ENCODE results near the gene TTLL11. TPM values are rescaled to one million over a fixed set of nuclear protein-coding genes. Genes with fewer than 3 reads are reported as not detected.

Gene TTLL11
- total and polyA plus RNA-seq, 2 experiments from 2014 or later = 5.1 to 6.3 TPM

DNA sequence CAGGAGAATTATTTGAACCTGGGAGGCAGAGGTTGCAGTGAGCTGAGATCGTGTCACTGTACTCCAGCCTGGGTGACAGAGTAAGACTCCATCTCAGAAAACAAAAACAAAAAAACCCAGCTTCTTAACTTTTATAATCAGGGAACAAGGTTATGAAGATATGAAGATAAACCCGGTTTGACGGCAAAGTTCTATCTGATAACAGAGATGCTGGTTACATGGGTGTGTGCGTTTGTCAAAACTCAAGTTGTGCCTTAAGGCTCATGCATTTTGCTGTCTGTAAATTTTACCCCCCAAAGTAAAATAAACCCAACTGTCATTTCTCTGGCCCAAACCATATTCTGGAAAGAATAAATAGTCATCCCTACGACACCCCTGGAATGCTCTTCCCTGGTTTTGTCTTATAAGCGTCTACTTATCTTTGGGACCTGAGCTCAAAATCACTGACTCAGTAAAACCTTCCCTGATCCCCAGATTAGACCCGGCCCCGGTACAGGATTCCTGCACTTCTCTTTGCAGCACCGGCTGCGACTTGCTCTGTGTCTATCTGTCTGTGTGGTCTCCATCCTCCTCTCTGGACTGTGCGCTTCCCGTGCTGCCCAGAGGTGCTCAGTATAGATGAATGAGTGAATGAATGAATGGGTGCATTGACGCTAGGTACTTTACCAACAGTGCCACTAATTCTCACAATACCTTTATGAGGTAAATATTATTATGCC, 269.5 kb downstream of the TTLL11 start:
- 97 to 98% methylated on average over 13 of the region's 13 CpGs for WGBS, 2 experiments (ENCODE audit: low coverage in 1 of 2, low lambda C conversion rate in 2 of 2, missing lambda C conversion rate in 2 of 2)

DNA sequence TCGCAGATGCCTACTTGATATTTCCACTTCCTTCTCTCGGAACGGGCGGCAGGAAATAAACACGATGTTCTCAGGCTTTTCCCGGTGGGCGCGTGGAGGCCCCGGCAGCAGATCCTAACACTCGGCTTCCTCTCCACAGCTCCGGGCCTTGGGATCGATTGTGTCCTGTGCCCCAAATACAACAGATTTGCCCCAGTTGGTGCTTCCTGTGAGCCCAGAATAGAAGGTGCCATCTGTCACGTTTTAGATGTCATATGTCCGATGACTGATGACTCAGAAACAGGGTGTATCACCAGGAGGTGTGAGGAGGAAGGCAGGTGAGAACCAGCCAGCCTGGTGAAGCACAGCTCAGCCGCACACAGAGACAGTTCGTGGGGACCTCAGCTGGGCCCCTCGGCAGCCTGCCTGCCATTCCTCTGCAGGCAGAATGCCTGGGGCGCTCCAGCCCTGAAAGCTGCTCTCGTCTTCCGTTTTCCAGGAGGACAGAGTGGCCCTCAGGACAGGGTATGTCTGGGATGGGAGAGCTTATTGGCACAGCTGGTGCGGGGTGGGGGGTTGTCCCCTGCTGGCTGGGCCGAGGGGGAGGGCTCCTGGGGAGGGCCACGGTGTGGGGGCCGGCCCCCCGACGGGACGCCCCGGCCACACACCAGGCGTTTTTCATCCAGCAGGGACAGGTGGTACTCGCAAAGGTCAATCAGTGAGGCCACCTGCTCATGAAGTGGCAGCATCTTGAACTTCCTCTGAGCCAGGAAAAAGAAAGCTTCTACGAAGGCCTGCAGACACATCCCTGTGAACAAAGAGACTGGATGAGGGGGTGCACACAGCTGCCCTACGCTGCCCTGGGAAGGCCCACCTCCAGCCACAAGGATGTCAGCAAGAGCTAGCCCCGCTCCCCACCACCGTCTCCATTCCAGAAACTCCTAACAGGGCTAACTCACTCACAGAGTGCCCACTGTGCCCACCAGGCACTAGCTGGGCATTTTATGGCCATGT, 270.7 kb downstream of the TTLL11 start:
- no peaks in the 10 kb centered on the region for H3K79me2 ChIP-seq (ENCODE audit: insufficient read depth)
- no peaks in the 10 kb centered on the region for H3K9me3 ChIP-seq (ENCODE audit: low read depth)
- H3K9me2 ChIP-seq (ENCODE audit: insufficient read depth) = no peaks in the 10 kb centered on the region
- no peak overlapping the region for H2AFZ ChIP-seq
- no peak overlapping the region for H3K27ac ChIP-seq
- no peaks in the 10 kb centered on the region for H3F3A ChIP-seq (ENCODE audit: insufficient read depth)
- H4K20me1 ChIP-seq (ENCODE audit: insufficient read depth) = no peaks in the 10 kb centered on the region
- H3K9ac ChIP-seq = no peak overlapping the region
- H3K4me3 ChIP-seq = no peak overlapping the region
- in situ Hi-C loops (cut with MboI) = no loop called here
- TF ChIP-seq EZH2phosphoT487 (IDR thresholded peaks at IDR 0.05; ENCODE audit: insufficient read depth, low read depth) = no peak
- no peak for TF ChIP-seq EZH2 (IDR thresholded peaks at IDR 0.05; ENCODE audit: insufficient read depth, poor library complexity, severe bottlenecking)
- WGBS, 2 experiments (ENCODE audit: low coverage in 1 of 2, low lambda C conversion rate in 2 of 2, missing lambda C conversion rate in 2 of 2) = 93 to 97% methylated on average over 24 to 34 of the region's 34 CpGs
- no peak for DNase-seq
- H3K27me3 ChIP-seq (replicated peaks; ENCODE audit: insufficient read depth) = no peaks in the 10 kb centered on the region
- no peak overlapping the region for H3K4me2 ChIP-seq (ENCODE audit: unreplicated experiment)
- peaks cover 10% of the 10 kb centered on the region for H3K4me1 ChIP-seq (ENCODE audit: insufficient read depth)
- H3K36me3 ChIP-seq (ENCODE audit: low read depth) = no peaks in the 10 kb centered on the region

More for the DNA sequence above, 269.5 kb downstream of the TTLL11 start:
- H3K9me3 ChIP-seq (ENCODE audit: low read depth) = no peaks in the 10 kb centered on the region
- no peak for DNase-seq
- no peaks in the 10 kb centered on the region for H3K27me3 ChIP-seq (replicated peaks; ENCODE audit: insufficient read depth)
- in situ Hi-C loops (cut with MboI) = no loop called here
- H3K4me1 ChIP-seq (ENCODE audit: insufficient read depth) = peaks cover 10% of the 10 kb centered on the region
- no peaks in the 10 kb centered on the region for H3K9me2 ChIP-seq (ENCODE audit: insufficient read depth)
- no peaks in the 10 kb centered on the region for H3K36me3 ChIP-seq (ENCODE audit: low read depth)
- no peak overlapping the region for H3K4me2 ChIP-seq (ENCODE audit: unreplicated experiment)
- no peak for TF ChIP-seq EZH2phosphoT487 (IDR thresholded peaks at IDR 0.05; ENCODE audit: insufficient read depth, low read depth)
- TF ChIP-seq EZH2 (IDR thresholded peaks at IDR 0.05; ENCODE audit: insufficient read depth, poor library complexity, severe bottlenecking) = no peak
- H3K27ac ChIP-seq = no peak overlapping the region
- no peaks in the 10 kb centered on the region for H3K79me2 ChIP-seq (ENCODE audit: insufficient read depth)
- H3F3A ChIP-seq (ENCODE audit: insufficient read depth) = no peaks in the 10 kb centered on the region
- no peak overlapping the region for H2AFZ ChIP-seq
- H4K20me1 ChIP-seq (ENCODE audit: insufficient read depth) = no peaks in the 10 kb centered on the region
- H3K4me3 ChIP-seq = no peak overlapping the region
- H3K9ac ChIP-seq = no peak overlapping the region

DNA sequence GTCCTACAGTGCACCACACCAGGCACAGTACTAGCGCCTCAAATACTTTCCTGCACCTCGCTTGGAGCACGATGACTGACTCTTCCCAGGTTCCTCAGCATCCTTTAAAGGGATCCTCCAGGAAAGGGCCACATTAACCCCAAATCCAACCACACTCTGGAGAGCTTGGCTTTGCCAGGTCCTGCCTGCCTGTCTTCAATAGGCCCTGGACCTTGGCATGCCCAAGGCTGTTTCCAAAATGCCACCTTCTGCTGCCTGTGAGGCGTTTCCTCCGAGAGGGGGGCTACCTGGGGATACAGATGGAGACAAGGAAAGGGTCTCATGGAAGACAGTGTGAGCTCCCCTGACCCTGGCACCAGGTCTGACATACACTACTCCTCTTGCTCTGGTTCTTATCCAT, 271.8 kb downstream of the TTLL11 start:
- H4K20me1 ChIP-seq (ENCODE audit: insufficient read depth) = no peaks in the 10 kb centered on the region
- no peaks in the 10 kb centered on the region for H3K9me2 ChIP-seq (ENCODE audit: insufficient read depth)
- in situ Hi-C loops (cut with MboI) = no loop called here
- H3K4me1 ChIP-seq (ENCODE audit: insufficient read depth) = peaks cover 10% of the 10 kb centered on the region
- H3K27ac ChIP-seq = no peak overlapping the region
- no peak overlapping the region for H3K4me2 ChIP-seq (ENCODE audit: unreplicated experiment)
- H3K79me2 ChIP-seq (ENCODE audit: insufficient read depth) = no peaks in the 10 kb centered on the region
- H2AFZ ChIP-seq = no peak overlapping the region
- no peak overlapping the region for H3K9ac ChIP-seq
- no peaks in the 10 kb centered on the region for H3F3A ChIP-seq (ENCODE audit: insufficient read depth)
- 99 to 100% methylated on average over 4 to 5 of the region's 5 CpGs for WGBS, 2 experiments (ENCODE audit: low coverage in 1 of 2, low lambda C conversion rate in 2 of 2, missing lambda C conversion rate in 2 of 2)
- no peak for DNase-seq
- TF ChIP-seq EZH2phosphoT487 (IDR thresholded peaks at IDR 0.05; ENCODE audit: insufficient read depth, low read depth) (no peak), EZH2 (IDR thresholded peaks at IDR 0.05; ENCODE audit: insufficient read depth, poor library complexity, severe bottlenecking) (no peak)
- no peaks in the 10 kb centered on the region for H3K9me3 ChIP-seq (ENCODE audit: low read depth)
- H3K36me3 ChIP-seq (ENCODE audit: low read depth) = no peaks in the 10 kb centered on the region
- no peaks in the 10 kb centered on the region for H3K27me3 ChIP-seq (replicated peaks; ENCODE audit: insufficient read depth)
- H3K4me3 ChIP-seq = no peak overlapping the region

DNA sequence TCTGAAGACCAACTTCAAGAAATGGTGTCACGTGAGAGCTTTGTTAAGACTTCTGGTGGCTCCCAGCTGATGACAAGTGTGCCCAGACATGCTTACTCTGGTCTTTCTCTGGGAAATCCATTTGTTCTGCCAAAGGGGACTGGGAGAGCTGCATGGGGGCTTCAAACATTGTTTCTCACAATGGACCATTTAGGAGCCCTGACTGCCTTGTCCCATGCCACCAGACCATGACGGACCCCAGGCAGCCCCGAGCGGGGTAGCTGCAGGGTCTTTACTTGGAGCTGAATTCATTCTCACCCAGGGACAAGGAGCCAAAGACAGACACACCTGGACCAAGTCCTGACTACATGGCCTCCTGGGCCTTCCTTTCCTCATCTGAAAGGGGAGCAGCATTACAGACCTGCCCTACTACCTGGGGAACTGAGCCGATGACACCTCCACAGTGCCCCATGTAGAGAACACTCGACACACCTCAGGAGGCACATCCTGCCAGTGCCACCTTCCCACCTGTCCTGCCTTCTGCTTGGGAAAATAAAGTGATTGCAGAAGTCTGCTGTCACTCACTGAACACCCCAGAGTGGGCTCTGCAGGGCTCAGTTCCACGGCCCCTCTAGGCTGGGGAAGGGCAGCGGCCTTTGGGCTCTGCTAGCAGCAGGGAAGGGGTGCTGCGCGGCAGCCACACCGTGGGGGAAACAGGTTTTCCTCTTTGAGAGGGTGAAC, 272.7 kb downstream of the TTLL11 start:
- Histone ChIP-seq H3K36me3 (ENCODE audit: low read depth) (no peaks in the 10 kb centered on the region), H3K27me3 (replicated peaks; ENCODE audit: insufficient read depth) (no peaks in the 10 kb centered on the region), H3F3A (ENCODE audit: insufficient read depth) (no peaks in the 10 kb centered on the region), H3K9me3 (ENCODE audit: low read depth) (no peaks in the 10 kb centered on the region), H3K27ac (no peak overlapping the region), H3K79me2 (ENCODE audit: insufficient read depth) (no peaks in the 10 kb centered on the region), H3K4me3 (no peak overlapping the region), H3K9ac (no peak overlapping the region), H2AFZ (no peak overlapping the region), H4K20me1 (ENCODE audit: insufficient read depth) (no peaks in the 10 kb centered on the region), H3K4me2 (ENCODE audit: unreplicated experiment) (peak overlapping the region; percentile 70), H3K9me2 (ENCODE audit: insufficient read depth) (no peaks in the 10 kb centered on the region), H3K4me1 (ENCODE audit: insufficient read depth) (peaks cover 10% of the 10 kb centered on the region)
- no peak for DNase-seq
- 96% methylated on average over 9 to 11 of the region's 11 CpGs for WGBS, 2 experiments (ENCODE audit: low coverage in 1 of 2, low lambda C conversion rate in 2 of 2, missing lambda C conversion rate in 2 of 2)
- in situ Hi-C loops (cut with MboI) = no loop called here
- TF ChIP-seq EZH2 (IDR thresholded peaks at IDR 0.05; ENCODE audit: insufficient read depth, poor library complexity, severe bottlenecking) = no peak
- no peak for TF ChIP-seq EZH2phosphoT487 (IDR thresholded peaks at IDR 0.05; ENCODE audit: insufficient read depth, low read depth)
